Caco-2 (cell line): ENCODE data around the gene NCAPD3. TPM values are rescaled to one million over a fixed set of nuclear protein-coding genes. Genes with fewer than 3 reads are reported as not detected.

Source experiments
- BruUV-seq: library from RNA; stranded (reverse); fragments of 400-500 nt; replicated peaks from 2 replicates; lab custom pipeline; 2021; lab: Mats Ljungman, UMichigan
- CTCF ChIA-PET: fragments of 300-600 bp; sonication (Branson Sonifier 250); formaldehyde crosslinking; loops from one replicate; lab custom pipeline; 2022; ENCODE audit warnings: antibody characterized with exemption; lab: Charles Lee
- POLR2A ChIA-PET: fragments of 300-600 bp; sonication (Branson Sonifier 250); formaldehyde crosslinking; loops from one replicate; lab custom pipeline; 2022; ENCODE audit warnings: antibody characterized with exemption; lab: Charles Lee
- DNase-seq, 2 experiments: peaks; one replicate each; pipeline versions ENCODE4 v3.0.0 to v3.0.0-alpha.2; 2020 to 2022
- H3K27me3 ChIP-seq: replicated peaks from 2 replicates; pipeline ENCODE4 v1.6.0; 2011; ENCODE audit warnings: low read length; ENCODE audit not compliant: control insufficient read depth, insufficient read depth
- H3K36me3 ChIP-seq: 2 replicates; pipeline ENCODE4 v1.5.1; 2011; ENCODE audit warnings: low read length; ENCODE audit not compliant: control insufficient read depth, insufficient read depth
- H3K4me1 ChIP-seq: fragments of 250-450 bp; sonication (Bioruptor Pico); 2 replicates; pipeline ENCODE4 v1.5.1; 2020; ENCODE audit warnings: mild to moderate bottlenecking
- H3K4me3 ChIP-seq: 2 replicates; pipeline ENCODE4 v1.5.1; 2011; ENCODE audit warnings: low read depth, mild to moderate bottlenecking, control low read depth, low read length
- H3K9me3 ChIP-seq: fragments of 250-450 bp; sonication (Bioruptor Pico); 2 replicates; pipeline ENCODE4 v1.5.1; 2020; ENCODE audit warnings: mild to moderate bottlenecking, moderate library complexity
- H3K27ac Mint-ChIP-seq: one replicate; pipeline ENCODE4 v1.8.0; 2022; ENCODE audit warnings: mixed read lengths; ENCODE audit not compliant: unreplicated experiment
- H3K27me3 Mint-ChIP-seq: one replicate; pipeline ENCODE4 v1.8.0; 2022; ENCODE audit warnings: mixed read lengths; ENCODE audit not compliant: insufficient read depth, unreplicated experiment
- H3K36me3 Mint-ChIP-seq: one replicate; pipeline ENCODE4 v1.8.0; 2022; ENCODE audit warnings: mild to moderate bottlenecking, mixed read lengths; ENCODE audit not compliant: insufficient read depth, unreplicated experiment
- H3K4me1 Mint-ChIP-seq: one replicate; pipeline ENCODE4 v1.8.0; 2022; ENCODE audit warnings: low read depth, mixed read lengths; ENCODE audit not compliant: unreplicated experiment
- H3K4me3 Mint-ChIP-seq: one replicate; pipeline ENCODE4 v1.8.0; 2022; ENCODE audit warnings: mild to moderate bottlenecking, moderate library complexity, mixed read lengths; ENCODE audit not compliant: unreplicated experiment
- H3K9me3 Mint-ChIP-seq: one replicate; pipeline ENCODE4 v1.8.0; 2022; ENCODE audit warnings: mixed read lengths; ENCODE audit not compliant: unreplicated experiment
- CTCF ChIP-seq, 2 experiments: fragments of 200-600 bp in 1 of 2; IDR thresholded peaks; 1 replicate in 1 of 2; 2 replicates in 1 of 2; pipeline versions ENCODE4 v1.5.1 to v1.8.0; 2011 to 2022; ENCODE audit warnings: antibody characterized with exemption in 1 of 2, control low read depth in 1 of 2, inconsistent platforms in 1 of 2, low read depth in 1 of 2, low read length in 1 of 2, mild to moderate bottlenecking in 1 of 2, moderate library complexity in 1 of 2; ENCODE audit not compliant: insufficient read depth in 1 of 2, severe bottlenecking in 1 of 2, unreplicated experiment in 1 of 2
- intact Hi-C: fragments of 100-400 bp; cut with micrococcal nuclease; formaldehyde crosslinking; loops from one replicate; pipeline ENCODE4 v1.10.0; 2022; ENCODE audit not compliant: unreplicated experiment
- total RNA-seq: library from RNA; stranded (reverse); gene quantifications from 2 replicates; pipeline ENCODE4 v1.2.3, GENCODE V29; 2022

Gene NCAPD3
- total RNA-seq, 1 experiment from 2014 or later: 108 TPM

- no peak overlapping the region for H3K4me3 ChIP-seq
- H3K27me3 ChIP-seq: no peaks in the 10 kb centered on the region
- no peaks in the 10 kb centered on the region; the same call in 1 of the 2 replicates for H3K36me3 ChIP-seq
- CTCF ChIA-PET: no interaction called here
- DNase-seq: no peak
- no peaks in the 10 kb centered on the region for H3K9me3 ChIP-seq
- intact Hi-C loops: loop anchor here (5.0 kb wide), 1 partner anchor 82 kb away; the partner anchor contains the start of gene GLB1L2
- POLR2A ChIA-PET: no interaction called here
- Mint-ChIP-seq H3K27ac (no peak overlapping the region), H3K9me3 (no peaks in the 10 kb centered on the region), H3K36me3 (peaks cover 29% of the 10 kb centered on the region), H3K4me1 (peaks cover 7% of the 10 kb centered on the region), H3K27me3 (no peaks in the 10 kb centered on the region), H3K4me3 (no peak overlapping the region)
- TF ChIP-seq CTCF (IDR thresholded peaks at IDR 0.05; ENCODE audit: insufficient read depth in 1 of 2, low read depth in 1 of 2, low read length in 1 of 2, severe bottlenecking in 1 of 2, unreplicated experiment in 1 of 2): no peak
- BruUV-seq: no TSS peak
- 0 out of 2 replicates have a peak, but pooled peaks cover 10% of the 10 kb centered on the region for H3K4me1 ChIP-seq
Measured at GRCh38 chr11:134250675-134251074, 26.9 kb upstream of the NCAPD3 start.

- ChIA-PET CTCF (no interaction called here), POLR2A (no interaction called here)
- intact Hi-C loops: loop anchor here (5.0 kb wide), 1 partner anchor 82 kb away; the partner anchor contains the start of gene GLB1L2
Measured at GRCh38 chr11:134250246-134250645, 26.5 kb upstream of the NCAPD3 start.

GRCh38 chr11:134248910-134249480 lies 25.2 kb upstream of the NCAPD3 start:
- no peak overlapping the region for H3K27ac Mint-ChIP-seq
- no TSS peak for BruUV-seq
- H3K27me3 ChIP-seq: no peaks in the 10 kb centered on the region
- peaks cover 43% of the 10 kb centered on the region for H3K36me3 Mint-ChIP-seq
- intact Hi-C loops: no loop called here
- 0 out of 2 replicates have a peak, but pooled peaks cover 6% of the 10 kb centered on the region for H3K4me1 ChIP-seq
- ChIA-PET CTCF (interaction anchor here (1.2 kb wide), 1 partner anchor 20 kb away, joined by 3 read pairs; no protein-coding TSS in a partner anchor), POLR2A (no interaction called here)
- H3K9me3 Mint-ChIP-seq: no peaks in the 10 kb centered on the region
- H3K4me1 Mint-ChIP-seq: peaks cover 7% of the 10 kb centered on the region
- no peak for DNase-seq
- no peak overlapping the region for H3K4me3 ChIP-seq
- H3K4me3 Mint-ChIP-seq: no peak overlapping the region
- TF ChIP-seq CTCF (IDR thresholded peaks at IDR 0.05; ENCODE audit: insufficient read depth in 1 of 2, low read depth in 1 of 2, low read length in 1 of 2, severe bottlenecking in 1 of 2, unreplicated experiment in 1 of 2): no peak
- no peaks in the 10 kb centered on the region; the same call in 1 of the 2 replicates for H3K36me3 ChIP-seq
- H3K9me3 ChIP-seq: no peaks in the 10 kb centered on the region
- H3K27me3 Mint-ChIP-seq: no peaks in the 10 kb centered on the region

More at GRCh38 chr11:134250246-134250645, 26.5 kb upstream of the NCAPD3 start:
- no peak for DNase-seq
- Histone ChIP-seq H3K27me3 (no peaks in the 10 kb centered on the region), H3K36me3 (no peaks in the 10 kb centered on the region; the same call in 1 of the 2 replicates), H3K9me3 (no peaks in the 10 kb centered on the region), H3K4me3 (no peak overlapping the region), H3K4me1 (0 out of 2 replicates have a peak, but pooled peaks cover 10% of the 10 kb centered on the region)
- H3K4me1 Mint-ChIP-seq: peaks cover 7% of the 10 kb centered on the region
- H3K4me3 Mint-ChIP-seq: no peak overlapping the region
- TF ChIP-seq CTCF (IDR thresholded peaks at IDR 0.05; ENCODE audit: insufficient read depth in 1 of 2, low read depth in 1 of 2, low read length in 1 of 2, severe bottlenecking in 1 of 2, unreplicated experiment in 1 of 2): no peak
- peaks cover 33% of the 10 kb centered on the region for H3K36me3 Mint-ChIP-seq
- no peak overlapping the region for H3K27ac Mint-ChIP-seq
- no TSS peak for BruUV-seq
- no peaks in the 10 kb centered on the region for H3K27me3 Mint-ChIP-seq
- no peaks in the 10 kb centered on the region for H3K9me3 Mint-ChIP-seq
